Tibial artery (tissue), 4 donors: ENCODE results near the gene CES1.
A peak's percentile ranks its signal among the peaks of the same experiment; 100 is the strongest.

Experiments
- DNase-seq, 2 donors: peaks; one replicate each; pipeline ENCODE4 v3.0.0-alpha.2; 2019
- H3K27ac ChIP-seq, 2 donors: fragments of 200-600 bp; sonication (generic) in 1 of 2; 1 replicate in 1 of 2; 2 replicates in 1 of 2; pipeline ENCODE4 v1.5.1; 2018 to 2019; ENCODE audit warnings: mild to moderate bottlenecking in 1 of 2
- H3K27me3 ChIP-seq, 2 donors: fragments of 200-600 bp; sonication (generic) in 1 of 2; one replicate each; pipeline versions ENCODE4 v1.5.1 to v1.6.0; 2016 to 2019
- H3K36me3 ChIP-seq, 3 donors: fragments of 200-600 bp; sonication (generic) in 2 of 3; one replicate each; pipeline ENCODE4 v1.5.1; 2016 to 2019; ENCODE audit warnings: mild to moderate bottlenecking in 2 of 3
- H3K4me1 ChIP-seq, 4 donors: fragments of 200-600 bp; sonication (generic) in 2 of 4; 1 replicate in 3 of 4; 2 replicates in 1 of 4; pipeline ENCODE4 v1.5.1; 2016 to 2019
- H3K4me3 ChIP-seq, 2 donors: fragments of 200-600 bp; sonication (generic) in 1 of 2; 1 replicate in 1 of 2; 2 replicates in 1 of 2; pipeline ENCODE4 v1.5.1; 2018 to 2019; ENCODE audit warnings: mild to moderate bottlenecking in 2 of 2
- H3K9me3 ChIP-seq, 3 donors: fragments of 200-600 bp; sonication (generic) in 1 of 3; one replicate each; pipeline ENCODE4 v1.5.1; 2016 to 2019
- CTCF ChIP-seq, 2 experiments: fragments of 200-600 bp in 1 of 2; fragments of 450-650 bp in 1 of 2; IDR thresholded peaks; one replicate each; pipeline ENCODE4 v1.5.1; 2017 to 2019; ENCODE audit warnings: antibody characterized with exemption in 2 of 2, mild to moderate bottlenecking in 1 of 2, moderate library complexity in 1 of 2
- intact Hi-C: fragments of 100-400 bp; cut with DNase I; formaldehyde crosslinking; loops from one replicate; pipeline ENCODE4 v1.15.0; 2023; ENCODE audit warnings: low total_unique reads

CES1 gene

GRCh38 chr16:55832773-55833691, at the start of gene CES1:
Gene CES1, minus strand, starts transcription at chr16:55833096. Its CDS starts 41 bp downstream, at chr16:55833055.
- H3K36me3 ChIP-seq, result no peaks in the 10 kb centered on the region
- no peaks in the 10 kb centered on the region for H3K9me3 ChIP-seq
- intact Hi-C loops, result no loop called here
- peaks cover 0 to 8% (median 1%) of the 10 kb centered on the region in 4 donors for H3K4me1 ChIP-seq
- DNase-seq, result peak; percentile 82 to 85
- H3K27me3 ChIP-seq, result peaks cover 0 to 2% of the 10 kb centered on the region in 2 donors
- H3K27ac ChIP-seq, result peak within 1 kb of the TSS; percentile 58 to 62
- TF ChIP-seq CTCF (IDR thresholded peaks at IDR 0.05), result no peak
- peak within 1 kb of the TSS; percentile 29 to 42 for H3K4me3 ChIP-seq

GRCh38 chr16:55876854-55877253, 44.0 kb upstream of the CES1 start:
- Histone ChIP-seq H3K4me1 (no peaks in the 10 kb centered on the region), H3K36me3 (no peaks in the 10 kb centered on the region), H3K27ac (no peak overlapping the region), H3K27me3 (peaks cover 0 to 23% of the 10 kb centered on the region in 2 donors), H3K9me3 (no peaks in the 10 kb centered on the region), H3K4me3 (no peak overlapping the region)
- DNase-seq, result no peak
- no peak for TF ChIP-seq CTCF (IDR thresholded peaks at IDR 0.05)
- intact Hi-C loops, result no loop called here

- Histone ChIP-seq H3K9me3 (no peaks in the 10 kb centered on the region), H3K27me3 (peaks cover 0 to 25% of the 10 kb centered on the region in 2 donors), H3K27ac (no peak within 1 kb of the TSS), H3K4me1 (no peaks in the 10 kb centered on the region), H3K4me3 (no peak within 1 kb of the TSS), H3K36me3 (no peaks in the 10 kb centered on the region)
- intact Hi-C loops, result no loop called here
- TF ChIP-seq CTCF (IDR thresholded peaks at IDR 0.05), result no peak
- no peak for DNase-seq
These were observed 42.4 kb upstream of the CES1 start, which contains the start of gene CES5A for GRCh38 chr16:55875273-55875672. Gene CES5A, minus strand, starts transcription at chr16:55875373. Its CDS starts 152 bp downstream, at chr16:55875221.

- Histone ChIP-seq H3K36me3 (no peaks in the 10 kb centered on the region), H3K27me3 (peaks cover 0 to 20% of the 10 kb centered on the region in 2 donors), H3K4me3 (no peak overlapping the region), H3K4me1 (no peaks in the 10 kb centered on the region), H3K27ac (no peak overlapping the region), H3K9me3 (no peaks in the 10 kb centered on the region)
- TF ChIP-seq CTCF (IDR thresholded peaks at IDR 0.05), result no peak
- DNase-seq, result no peak
- intact Hi-C loops, result no loop called here
These were observed 40.2 kb upstream of the CES1 start for GRCh38 chr16:55873122-55873521.

- intact Hi-C loops, result no loop called here
- Histone ChIP-seq H3K36me3 (no peaks in the 10 kb centered on the region), H3K4me1 (no peaks in the 10 kb centered on the region), H3K4me3 (no peak overlapping the region), H3K27me3 (peaks cover 0 to 20% of the 10 kb centered on the region in 2 donors), H3K27ac (no peak overlapping the region), H3K9me3 (no peaks in the 10 kb centered on the region)
- no peak for DNase-seq
- no peak for TF ChIP-seq CTCF (IDR thresholded peaks at IDR 0.05)
These were observed 39.2 kb upstream of the CES1 start for GRCh38 chr16:55872130-55872529.
